ENCODE results near the gene CGB5. TPM values are rescaled to one million over a fixed set of nuclear protein-coding genes. Genes with fewer than 3 reads are reported as not detected.
"Not testable (repeated sequence)": the region's sequence is repeated elsewhere in the genome, so short reads cannot be mapped to it uniquely, and the experiment has no call there.

CGB5 gene
- total RNA-seq, 4 donors from 2014 or later: not detected

DNA sequence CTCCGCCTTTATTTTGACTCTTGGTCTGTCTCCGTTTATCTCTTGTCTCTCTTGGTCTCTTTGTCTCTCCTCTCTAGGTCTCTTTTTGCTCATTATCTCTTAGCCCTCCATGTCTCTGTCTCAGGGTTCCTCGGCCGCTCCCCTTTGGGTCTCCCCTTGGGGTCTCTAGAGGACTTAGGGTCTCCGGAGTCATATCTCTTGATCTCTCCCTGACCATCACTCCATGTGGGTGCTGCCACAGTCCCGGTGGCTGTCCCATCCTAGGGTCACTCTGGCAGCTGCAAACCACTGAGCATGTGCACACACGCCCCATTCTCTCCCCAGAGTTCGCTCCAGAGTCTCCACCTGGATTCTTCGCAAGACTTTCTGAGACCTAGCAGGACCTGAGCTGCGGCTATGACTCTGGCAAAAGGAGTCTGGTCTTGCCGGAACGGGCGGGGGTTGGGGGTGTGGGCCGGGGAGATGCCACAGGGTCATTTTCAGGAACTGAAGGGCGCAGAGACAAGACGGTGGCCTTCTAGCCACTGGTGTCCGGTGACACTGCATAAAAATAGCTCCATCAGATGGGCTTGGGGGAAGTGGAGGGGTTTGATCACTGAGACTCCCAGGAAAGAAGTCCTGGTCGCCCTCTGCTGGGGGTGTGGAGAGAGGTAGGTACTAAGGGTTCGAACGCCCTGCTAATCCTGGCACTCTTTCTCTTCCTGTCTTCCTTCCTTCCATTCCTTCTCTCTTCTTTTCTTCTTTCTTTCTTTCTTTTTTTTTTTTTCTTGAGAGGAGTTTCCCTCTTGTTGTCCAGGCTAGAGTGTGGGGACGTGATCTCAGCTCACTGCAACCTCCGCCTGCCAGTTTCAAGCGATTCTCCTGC, 30.1 kb downstream of the CGB5 start:
- Histone ChIP-seq H3K27me3 (peaks cover 60% of the 10 kb centered on the region), H3K36me3 (no peaks in the 10 kb centered on the region), H3K4me3 (no peak overlapping the region), H3K4me1 (peaks cover 0 to 12% (median 4%) of the 10 kb centered on the region in 3 donors), H3K27ac (no peak overlapping the region), H3K9me3 (no peaks in the 10 kb centered on the region)
- WGBS, 2 donors (ENCODE audit: low coverage in 1 of 2): 32 to 55% methylated on average over 10 to 13 of the region's 23 CpGs
- TF ChIP-seq POLR2AphosphoS5 (IDR thresholded peaks at IDR 0.05) (no peak), EP300 (IDR thresholded peaks at IDR 0.05) (no peak), POLR2A (IDR thresholded peaks at IDR 0.05) (no peak)
- TF ChIP-seq, protein P1, sequence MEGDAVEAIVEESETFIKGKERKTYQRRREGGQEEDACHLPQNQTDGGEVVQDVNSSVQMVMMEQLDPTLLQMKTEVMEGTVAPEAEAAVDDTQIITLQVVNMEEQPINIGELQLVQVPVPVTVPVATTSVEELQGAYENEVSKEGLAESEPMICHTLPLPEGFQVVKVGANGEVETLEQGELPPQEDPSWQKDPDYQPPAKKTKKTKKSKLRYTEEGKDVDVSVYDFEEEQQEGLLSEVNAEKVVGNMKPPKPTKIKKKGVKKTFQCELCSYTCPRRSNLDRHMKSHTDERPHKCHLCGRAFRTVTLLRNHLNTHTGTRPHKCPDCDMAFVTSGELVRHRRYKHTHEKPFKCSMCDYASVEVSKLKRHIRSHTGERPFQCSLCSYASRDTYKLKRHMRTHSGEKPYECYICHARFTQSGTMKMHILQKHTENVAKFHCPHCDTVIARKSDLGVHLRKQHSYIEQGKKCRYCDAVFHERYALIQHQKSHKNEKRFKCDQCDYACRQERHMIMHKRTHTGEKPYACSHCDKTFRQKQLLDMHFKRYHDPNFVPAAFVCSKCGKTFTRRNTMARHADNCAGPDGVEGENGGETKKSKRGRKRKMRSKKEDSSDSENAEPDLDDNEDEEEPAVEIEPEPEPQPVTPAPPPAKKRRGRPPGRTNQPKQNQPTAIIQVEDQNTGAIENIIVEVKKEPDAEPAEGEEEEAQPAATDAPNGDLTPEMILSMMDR (IDR thresholded peaks at IDR 0.05): no peak
- ATAC-seq: no peak

DNA sequence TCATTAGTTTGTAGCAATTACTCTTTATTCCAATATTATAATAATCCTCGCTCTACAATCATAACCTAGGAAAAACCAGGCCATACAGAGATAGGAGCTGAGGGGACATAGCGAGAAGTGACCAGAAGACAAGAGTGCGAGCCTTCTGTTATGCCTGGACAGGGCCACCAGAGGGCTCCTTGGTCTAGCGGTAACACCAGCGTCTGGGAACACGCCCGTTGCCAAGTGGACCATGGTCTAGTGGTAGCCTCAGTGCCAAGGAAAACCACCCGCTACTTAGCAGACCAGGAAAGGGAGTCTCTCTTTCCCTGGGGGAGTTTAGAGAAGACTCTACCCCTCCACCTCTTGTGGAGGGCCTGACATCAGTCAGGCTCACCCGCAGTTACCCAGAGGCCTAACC, 31.2 kb downstream of the CGB5 start:
- H3K9me3 ChIP-seq, H3K4me3 ChIP-seq, ATAC-seq, H3K27ac ChIP-seq, H3K36me3 ChIP-seq: not testable (repeated sequence)
- 14% methylated on average over 9 of the region's 9 CpGs; no CpG with 5 or more reads in 1 of the 2 donors for WGBS, 2 donors (ENCODE audit: low coverage in 1 of 2)
- TF ChIP-seq, protein P1 (IDR thresholded peaks at IDR 0.05): peak in 3 of 4 experiments; percentile 74 to 80 (median 77)
- Histone ChIP-seq H3K27me3 (peaks cover 48% of the 10 kb centered on the region), H3K4me1 (peaks cover 0 to 12% (median 4%) of the 10 kb centered on the region in 3 donors)

DNA sequence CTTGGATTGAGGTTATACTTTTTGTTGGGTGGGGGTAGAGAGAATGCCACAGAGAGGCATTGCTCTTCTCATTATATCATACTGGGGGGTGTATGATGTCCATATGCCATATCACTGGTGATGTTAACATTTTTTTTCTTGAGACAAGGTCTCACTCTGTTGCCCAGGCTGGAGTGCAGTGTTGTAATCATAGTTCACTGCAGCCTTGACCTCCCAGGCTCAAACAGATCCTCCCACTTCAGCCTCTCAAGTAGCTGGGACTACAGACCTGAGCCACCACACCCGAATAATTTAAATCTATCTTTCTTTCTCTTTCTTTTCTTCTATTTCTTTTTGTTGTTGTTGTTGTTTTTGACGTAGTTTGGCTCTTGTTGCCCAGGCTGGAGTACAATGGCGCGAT, 36.7 kb downstream of the CGB5 start:
- Histone ChIP-seq H3K4me1 (peaks cover 0 to 7% (median 0%) of the 10 kb centered on the region in 3 donors), H3K27ac (no peak overlapping the region), H3K27me3 (no peaks in the 10 kb centered on the region), H3K9me3 (no peaks in the 10 kb centered on the region), H3K36me3 (no peaks in the 10 kb centered on the region), H3K4me3 (no peak overlapping the region)
- no peak for ATAC-seq
- no peak for TF ChIP-seq EP300 (IDR thresholded peaks at IDR 0.05)
- TF ChIP-seq POLR2A (IDR thresholded peaks at IDR 0.05): no peak
- TF ChIP-seq, protein P1 (IDR thresholded peaks at IDR 0.05): no peak
- no peak for TF ChIP-seq POLR2AphosphoS5 (IDR thresholded peaks at IDR 0.05)
- WGBS, 2 donors (ENCODE audit: low coverage in 1 of 2): 89 to 94% methylated on average over 4 of the region's 4 CpGs

DNA sequence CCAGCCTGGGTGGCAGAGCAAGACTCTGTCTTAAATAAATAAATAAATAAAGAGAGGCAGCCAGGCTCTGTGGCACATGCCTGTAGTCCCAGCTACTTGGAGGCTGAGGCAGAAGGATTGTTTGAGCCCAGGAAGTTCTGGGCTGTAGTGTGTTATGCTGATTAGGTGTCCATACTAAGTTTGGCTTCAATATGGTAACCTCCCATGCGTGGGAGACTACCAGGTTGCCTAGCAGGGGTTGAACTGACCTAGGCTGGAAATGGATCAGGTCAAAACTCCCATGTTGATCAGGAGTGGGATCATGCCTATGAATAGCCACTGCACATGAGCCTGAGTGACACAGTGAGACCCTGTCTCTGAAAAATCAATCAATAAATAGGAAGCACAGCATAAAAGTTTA, 37.6 kb downstream of the CGB5 start:
- no peak overlapping the region for H3K4me3 ChIP-seq
- no peak for TF ChIP-seq EP300 (IDR thresholded peaks at IDR 0.05)
- TF ChIP-seq POLR2A (IDR thresholded peaks at IDR 0.05): no peak
- TF ChIP-seq, protein P1 (IDR thresholded peaks at IDR 0.05): no peak
- no peak for TF ChIP-seq POLR2AphosphoS5 (IDR thresholded peaks at IDR 0.05)
- H3K27ac ChIP-seq: no peak overlapping the region
- H3K36me3 ChIP-seq: no peaks in the 10 kb centered on the region
- peaks cover under 1 to 12% (median 3%) of the 10 kb centered on the region in 3 donors for H3K4me1 ChIP-seq
- ATAC-seq: no peak
- WGBS, 2 donors (ENCODE audit: low coverage in 1 of 2): 83% methylated on average over 1 of the region's 1 CpG; no CpG with 5 or more reads in 1 of the 2 donors
- no peaks in the 10 kb centered on the region for H3K9me3 ChIP-seq
- no peaks in the 10 kb centered on the region for H3K27me3 ChIP-seq

All from gastroesophageal sphincter (tissue), 4 donors.